ENCODE results near the gene ABCA9.

The ABCA9 gene

DNA sequence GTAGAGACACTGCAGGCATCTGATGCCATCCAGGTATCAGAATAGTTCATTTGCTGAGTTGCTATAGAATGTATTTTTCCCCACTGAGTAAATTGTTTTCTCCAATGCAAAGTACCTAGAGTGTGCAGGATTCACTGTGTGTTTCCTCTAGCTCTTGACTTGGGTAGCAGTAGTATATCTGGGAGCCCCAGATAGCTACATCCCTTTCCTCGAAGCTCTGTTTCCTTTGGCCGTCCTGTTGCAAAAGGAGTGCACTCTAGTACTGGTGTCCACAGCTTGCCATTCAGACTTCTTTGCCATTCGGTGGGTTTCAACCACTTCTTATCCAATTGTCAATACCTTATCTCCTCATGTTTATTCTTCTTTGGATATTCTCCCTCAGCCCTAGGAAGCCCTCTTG, 118.3 kb downstream of the ABCA9 start:
- H3K27ac ChIP-seq (ENCODE audit: insufficient read depth in 1 of 2, low read depth in 1 of 2, low read length in 2 of 2, poor library complexity in 1 of 2, severe bottlenecking in 2 of 2) = no peak overlapping the region
- no peaks in the 10 kb centered on the region for H3K9me3 ChIP-seq (ENCODE audit: control extremely low read depth in 1 of 5, control insufficient read depth in 4 of 5, insufficient read depth in 2 of 5, low read depth in 1 of 5, low read length in 4 of 5)
- DNase-seq = no peak
- POLR2A ChIA-PET = no interaction called here
- WGBS (ENCODE audit: insufficient coverage) = 50% methylated on average over 3 of the region's 3 CpGs
- no peaks in the 10 kb centered on the region for H3K36me3 ChIP-seq (ENCODE audit: control insufficient read depth in 4 of 4, insufficient read depth in 4 of 4, low read length in 3 of 4)
- CTCF ChIA-PET = no interaction called here
- no peak overlapping the region for H3K4me3 ChIP-seq (ENCODE audit: control insufficient read depth in 1 of 7, extremely low read depth in 1 of 7, insufficient read depth in 4 of 7, low read depth in 2 of 7, low read length in 6 of 7)
- H3K27me3 ChIP-seq (replicated peaks in 2 of 5; ENCODE audit: control insufficient read depth in 4 of 5, insufficient read depth in 5 of 5, low read length in 4 of 5) = no peaks in the 10 kb centered on the region
- peaks cover 0 to 6% (median 3%) of the 10 kb centered on the region in 4 experiments for H3K4me1 ChIP-seq (ENCODE audit: control extremely low read depth in 1 of 4, control insufficient read depth in 4 of 4, insufficient read depth in 4 of 4, low read length in 3 of 4)

DNA sequence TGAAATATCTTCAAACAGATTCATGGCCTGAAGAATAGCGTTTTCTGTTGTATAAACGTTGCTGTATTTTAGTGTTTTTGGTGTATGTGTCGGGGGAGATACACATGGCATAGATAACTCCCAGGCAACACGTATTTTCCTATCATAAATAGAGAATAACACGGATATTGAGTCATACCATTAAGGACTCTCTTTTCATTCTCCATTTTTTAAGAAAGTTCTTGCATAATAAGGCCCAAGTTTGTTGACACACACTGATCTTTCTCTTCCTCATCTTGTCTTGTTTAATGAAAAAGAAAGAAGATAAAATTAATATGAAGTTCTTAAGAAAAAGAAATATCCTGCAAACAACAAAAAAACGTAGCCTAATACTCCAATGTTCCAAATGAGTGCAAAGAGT, 119.0 kb downstream of the ABCA9 start:
- peaks cover 0 to 6% (median 3%) of the 10 kb centered on the region in 4 experiments for H3K4me1 ChIP-seq (ENCODE audit: control extremely low read depth in 1 of 4, control insufficient read depth in 4 of 4, insufficient read depth in 4 of 4, low read length in 3 of 4)
- H3K27me3 ChIP-seq (replicated peaks in 2 of 5; ENCODE audit: control insufficient read depth in 4 of 5, insufficient read depth in 5 of 5, low read length in 4 of 5) = no peaks in the 10 kb centered on the region
- H3K4me3 ChIP-seq (ENCODE audit: control insufficient read depth in 1 of 7, extremely low read depth in 1 of 7, insufficient read depth in 4 of 7, low read depth in 2 of 7, low read length in 6 of 7) = no peak overlapping the region
- CTCF ChIA-PET = no interaction called here
- POLR2A ChIA-PET = no interaction called here
- H3K9me3 ChIP-seq (ENCODE audit: control extremely low read depth in 1 of 5, control insufficient read depth in 4 of 5, insufficient read depth in 2 of 5, low read depth in 1 of 5, low read length in 4 of 5) = no peaks in the 10 kb centered on the region
- no peaks in the 10 kb centered on the region for H3K36me3 ChIP-seq (ENCODE audit: control insufficient read depth in 4 of 4, insufficient read depth in 4 of 4, low read length in 3 of 4)
- no peak overlapping the region for H3K27ac ChIP-seq (ENCODE audit: insufficient read depth in 1 of 2, low read depth in 1 of 2, low read length in 2 of 2, poor library complexity in 1 of 2, severe bottlenecking in 2 of 2)
- WGBS (ENCODE audit: insufficient coverage) = 95% methylated on average over 3 of the region's 6 CpGs
- no peak for DNase-seq

DNA sequence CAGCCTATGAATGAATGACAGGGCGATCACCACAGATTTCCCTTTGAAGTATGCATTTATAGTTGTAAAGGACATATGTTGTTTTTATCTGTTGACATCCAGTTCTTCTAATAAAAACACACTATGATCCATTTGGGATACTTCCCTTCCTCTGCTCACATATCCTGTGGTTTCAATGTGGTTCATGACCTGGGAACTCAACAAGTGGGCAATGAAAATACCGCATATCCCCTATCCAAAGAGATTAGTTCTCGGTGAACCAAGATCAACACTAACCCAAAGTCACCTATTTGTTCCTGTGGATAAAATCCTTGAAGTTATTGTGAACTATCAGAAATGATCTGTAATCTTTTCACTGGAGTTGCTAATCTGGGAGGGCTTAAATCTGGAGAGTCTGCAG, 121.5 kb downstream of the ABCA9 start:
- WGBS (ENCODE audit: insufficient coverage) = no CpG with 5 or more reads among the region's 3 CpGs
- ChIA-PET POLR2A (no interaction called here), CTCF (no interaction called here)
- H3K4me1 ChIP-seq (ENCODE audit: control extremely low read depth in 1 of 4, control insufficient read depth in 4 of 4, insufficient read depth in 4 of 4, low read length in 3 of 4) = no peaks in the 10 kb centered on the region
- H3K9me3 ChIP-seq (ENCODE audit: control extremely low read depth in 1 of 5, control insufficient read depth in 4 of 5, insufficient read depth in 2 of 5, low read depth in 1 of 5, low read length in 4 of 5) = no peaks in the 10 kb centered on the region
- no peaks in the 10 kb centered on the region for H3K27me3 ChIP-seq (replicated peaks in 2 of 5; ENCODE audit: control insufficient read depth in 4 of 5, insufficient read depth in 5 of 5, low read length in 4 of 5)
- no peak overlapping the region for H3K27ac ChIP-seq (ENCODE audit: insufficient read depth in 1 of 2, low read depth in 1 of 2, low read length in 2 of 2, poor library complexity in 1 of 2, severe bottlenecking in 2 of 2)
- H3K36me3 ChIP-seq (ENCODE audit: control insufficient read depth in 4 of 4, insufficient read depth in 4 of 4, low read length in 3 of 4) = no peaks in the 10 kb centered on the region
- DNase-seq = no peak
- H3K4me3 ChIP-seq (ENCODE audit: control insufficient read depth in 1 of 7, extremely low read depth in 1 of 7, insufficient read depth in 4 of 7, low read depth in 2 of 7, low read length in 6 of 7) = no peak overlapping the region

DNA sequence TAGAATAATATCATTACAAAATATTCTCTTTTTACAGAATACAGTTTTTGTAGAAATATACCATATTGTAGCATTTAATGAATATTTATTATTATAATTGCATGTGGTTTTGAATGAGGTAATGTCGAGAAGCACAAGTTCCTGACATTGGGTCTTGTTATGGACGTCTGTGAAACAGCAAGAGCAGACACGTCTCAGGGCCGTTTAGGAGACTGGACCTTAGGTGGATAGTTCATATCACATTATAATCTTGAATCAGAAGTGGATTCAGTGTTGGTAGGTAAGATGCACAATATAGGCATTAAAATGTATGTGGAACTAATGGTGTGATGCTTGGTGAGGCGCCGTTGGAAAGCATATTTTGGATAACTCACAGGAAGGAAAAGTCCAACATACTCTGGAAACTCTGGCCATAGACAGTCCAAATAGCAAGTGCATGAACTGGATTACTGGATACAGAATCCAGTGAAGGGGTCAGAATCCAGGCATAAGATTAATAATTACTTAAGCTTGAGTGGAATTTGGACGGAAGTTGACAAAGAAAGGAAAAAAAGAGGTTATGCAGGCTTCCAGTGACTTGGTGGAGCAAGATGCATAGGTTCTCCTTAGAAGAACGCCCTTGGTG, 122.7 kb downstream of the ABCA9 start:
- Histone ChIP-seq H3K4me1 (ENCODE audit: control extremely low read depth in 1 of 4, control insufficient read depth in 4 of 4, insufficient read depth in 4 of 4, low read length in 3 of 4) (no peaks in the 10 kb centered on the region), H3K27me3 (replicated peaks in 2 of 5; ENCODE audit: control insufficient read depth in 4 of 5, insufficient read depth in 5 of 5, low read length in 4 of 5) (no peaks in the 10 kb centered on the region)
- WGBS (ENCODE audit: insufficient coverage) = 73% methylated on average over 3 of the region's 8 CpGs

DNA sequence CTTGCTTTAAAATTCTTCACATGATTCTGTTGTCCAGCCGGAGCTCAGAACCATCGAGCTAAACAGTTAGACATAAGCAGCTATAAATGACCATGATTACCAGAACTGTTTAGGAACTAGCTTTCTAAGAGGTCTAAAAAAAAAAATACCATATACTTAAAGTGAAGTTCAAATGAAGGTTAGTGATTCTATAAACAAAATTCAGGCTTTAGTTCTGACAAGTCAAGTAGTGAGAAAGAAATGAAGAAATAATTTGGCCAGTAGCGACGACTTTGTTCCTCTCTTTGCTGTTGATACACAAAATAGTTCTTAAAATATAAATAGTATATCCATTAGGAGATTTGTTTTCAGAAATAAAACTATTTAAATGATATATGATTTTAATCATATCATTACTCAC, 133.2 kb downstream of the ABCA9 start:
- H3K36me3 ChIP-seq (ENCODE audit: control insufficient read depth in 4 of 4, insufficient read depth in 4 of 4, low read length in 3 of 4) = no peaks in the 10 kb centered on the region
- WGBS (ENCODE audit: insufficient coverage) = 100% methylated on average over 1 of the region's 4 CpGs
- no peaks in the 10 kb centered on the region for H3K27me3 ChIP-seq (replicated peaks in 2 of 5; ENCODE audit: control insufficient read depth in 4 of 5, insufficient read depth in 5 of 5, low read length in 4 of 5)
- POLR2A ChIA-PET = interaction anchor here (1.2 kb wide), 1 partner anchor 10 kb away, joined by 4 read pairs; no protein-coding TSS in a partner anchor
- H3K4me1 ChIP-seq (ENCODE audit: control extremely low read depth in 1 of 4, control insufficient read depth in 4 of 4, insufficient read depth in 4 of 4, low read length in 3 of 4) = no peaks in the 10 kb centered on the region
- no peaks in the 10 kb centered on the region for H3K9me3 ChIP-seq (ENCODE audit: control extremely low read depth in 1 of 5, control insufficient read depth in 4 of 5, insufficient read depth in 2 of 5, low read depth in 1 of 5, low read length in 4 of 5)
- DNase-seq = no peak
- no peak overlapping the region for H3K4me3 ChIP-seq (ENCODE audit: control insufficient read depth in 1 of 7, extremely low read depth in 1 of 7, insufficient read depth in 4 of 7, low read depth in 2 of 7, low read length in 6 of 7)
- no peak overlapping the region for H3K27ac ChIP-seq (ENCODE audit: insufficient read depth in 1 of 2, low read depth in 1 of 2, low read length in 2 of 2, poor library complexity in 1 of 2, severe bottlenecking in 2 of 2)
- CTCF ChIA-PET = no interaction called here

More for the DNA sequence above, 122.7 kb downstream of the ABCA9 start:
- H3K9me3 ChIP-seq (ENCODE audit: control extremely low read depth in 1 of 5, control insufficient read depth in 4 of 5, insufficient read depth in 2 of 5, low read depth in 1 of 5, low read length in 4 of 5) = no peaks in the 10 kb centered on the region
- H3K36me3 ChIP-seq (ENCODE audit: control insufficient read depth in 4 of 4, insufficient read depth in 4 of 4, low read length in 3 of 4) = no peaks in the 10 kb centered on the region
- H3K27ac ChIP-seq (ENCODE audit: insufficient read depth in 1 of 2, low read depth in 1 of 2, low read length in 2 of 2, poor library complexity in 1 of 2, severe bottlenecking in 2 of 2) = no peak overlapping the region
- ChIA-PET POLR2A (no interaction called here), CTCF (no interaction called here)
- no peak for DNase-seq
- H3K4me3 ChIP-seq (ENCODE audit: control insufficient read depth in 1 of 7, extremely low read depth in 1 of 7, insufficient read depth in 4 of 7, low read depth in 2 of 7, low read length in 6 of 7) = no peak overlapping the region

DNA sequence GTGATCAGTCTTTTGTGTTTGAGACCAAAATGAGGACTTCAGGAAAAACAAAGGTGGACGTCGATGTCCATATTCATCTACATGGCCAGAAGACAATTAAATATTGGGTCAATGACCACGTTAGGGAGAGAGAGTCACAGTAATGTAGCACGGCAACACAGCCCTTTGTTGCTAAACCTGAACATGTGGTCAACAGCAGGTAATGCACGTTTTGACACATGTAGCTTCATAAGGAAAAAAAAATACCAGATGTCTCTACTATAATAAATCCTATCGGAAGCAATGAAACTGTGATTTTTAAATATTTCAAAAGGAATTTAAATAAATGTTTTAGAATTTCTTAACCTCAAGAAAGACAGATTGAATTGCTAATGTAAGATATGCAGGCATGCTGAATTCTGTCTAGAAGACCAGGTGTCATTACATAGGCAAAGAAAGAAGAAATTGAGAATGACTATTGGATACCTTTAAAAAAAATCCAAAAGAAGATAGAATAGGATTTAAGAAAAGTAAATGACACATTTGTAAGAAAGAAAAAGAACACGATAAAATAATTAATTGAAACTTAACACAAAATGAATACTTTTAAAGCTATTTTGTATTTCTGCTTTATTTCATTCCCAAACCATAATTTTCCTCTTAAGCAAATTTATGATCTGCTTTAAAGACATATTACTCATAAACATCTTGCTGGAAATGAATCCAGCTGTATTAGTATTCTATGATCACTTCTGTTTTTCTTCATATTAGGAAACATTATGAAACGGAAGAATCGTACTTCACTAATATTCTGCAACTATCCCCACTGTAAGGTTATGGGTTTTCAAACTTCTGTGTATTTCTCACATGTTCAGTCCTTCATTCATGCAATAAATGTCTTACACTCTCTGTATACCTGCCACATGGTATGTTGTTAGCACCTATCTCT, 135.7 kb downstream of the ABCA9 start:
- ChIA-PET POLR2A (no interaction called here), CTCF (interaction anchor here (1.2 kb wide), 1 partner anchor 8 kb away, joined by 3 read pairs; no protein-coding TSS in a partner anchor)
- no peak overlapping the region for H3K27ac ChIP-seq (ENCODE audit: insufficient read depth in 1 of 2, low read depth in 1 of 2, low read length in 2 of 2, poor library complexity in 1 of 2, severe bottlenecking in 2 of 2)
- DNase-seq = no peak
- no peaks in the 10 kb centered on the region for H3K4me1 ChIP-seq (ENCODE audit: control extremely low read depth in 1 of 4, control insufficient read depth in 4 of 4, insufficient read depth in 4 of 4, low read length in 3 of 4)
- no peaks in the 10 kb centered on the region for H3K27me3 ChIP-seq (replicated peaks in 2 of 5; ENCODE audit: control insufficient read depth in 4 of 5, insufficient read depth in 5 of 5, low read length in 4 of 5)
- 98% methylated on average over 5 of the region's 9 CpGs for WGBS (ENCODE audit: insufficient coverage)
- H3K36me3 ChIP-seq (ENCODE audit: control insufficient read depth in 4 of 4, insufficient read depth in 4 of 4, low read length in 3 of 4) = no peaks in the 10 kb centered on the region
- H3K4me3 ChIP-seq (ENCODE audit: control insufficient read depth in 1 of 7, extremely low read depth in 1 of 7, insufficient read depth in 4 of 7, low read depth in 2 of 7, low read length in 6 of 7) = no peak overlapping the region
- H3K9me3 ChIP-seq (ENCODE audit: control extremely low read depth in 1 of 5, control insufficient read depth in 4 of 5, insufficient read depth in 2 of 5, low read depth in 1 of 5, low read length in 4 of 5) = no peaks in the 10 kb centered on the region
